Vagina (tissue), 2 donors: ENCODE results near the gene CR1L.
"Not testable (repeated sequence)": the region's sequence is repeated elsewhere in the genome, so short reads cannot be mapped to it uniquely, and the experiment has no call there.

Experiments used
- CTCF ChIP-seq, 3 experiments: fragments of 450-650 bp in 2 of 3; fragments of 200-600 bp in 1 of 3; sonication (generic) in 1 of 3; IDR thresholded peaks; one replicate each; pipeline ENCODE4 v1.5.1; 2017 to 2019; ENCODE audit warnings: antibody characterized with exemption in 3 of 3, mild to moderate bottlenecking in 2 of 3, moderate library complexity in 2 of 3
- POLR2AphosphoS5 ChIP-seq, 2 donors: sonication (generic); formaldehyde crosslinking; IDR thresholded peaks; one replicate each; pipeline ENCODE4 v1.9.0; 2017; ENCODE audit warnings: antibody characterized with exemption in 2 of 2, mild to moderate bottlenecking in 2 of 2, low read depth in 1 of 2; ENCODE audit not compliant: insufficient read depth in 1 of 2

GRCh38 chr1:207635569-207636186 is 9.3 kb upstream of the CR1L start:
- not testable (repeated sequence) for TF ChIP-seq POLR2AphosphoS5 (IDR thresholded peaks at IDR 0.05; ENCODE audit: insufficient read depth in 1 of 2, low read depth in 1 of 2); CTCF (IDR thresholded peaks at IDR 0.05)
